ENCODE data around the gene MORN4.

Gene MORN4

GRCh38 chr10:97640174-97640867 lies 7.0 kb upstream of the MORN4 start, which contains the start of gene PI4K2A (continued):
- TF ChIP-seq, protein P1, sequence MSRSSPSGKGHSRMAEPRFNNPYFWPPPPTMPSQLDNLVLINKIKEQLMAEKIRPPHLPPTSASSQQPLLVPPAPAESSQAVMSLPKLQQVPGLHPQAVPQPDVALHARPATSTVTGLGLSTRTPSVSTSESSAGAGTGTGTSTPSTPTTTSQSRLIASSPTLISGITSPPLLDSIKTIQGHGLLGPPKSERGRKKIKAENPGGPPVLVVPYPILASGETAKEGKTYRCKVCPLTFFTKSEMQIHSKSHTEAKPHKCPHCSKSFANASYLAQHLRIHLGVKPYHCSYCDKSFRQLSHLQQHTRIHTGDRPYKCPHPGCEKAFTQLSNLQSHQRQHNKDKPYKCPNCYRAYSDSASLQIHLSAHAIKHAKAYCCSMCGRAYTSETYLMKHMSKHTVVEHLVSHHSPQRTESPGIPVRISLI (tag by site-specific recombination; IDR thresholded peaks at IDR 0.05), result no peak
- TF ChIP-seq ZNF596 (tag by site-specific recombination; IDR thresholded peaks at IDR 0.05), result no peak
- TF ChIP-seq ELK4 (IDR thresholded peaks at IDR 0.05; ENCODE audit: borderline replicate concordance, low read depth, low read length), result no peak
- TF ChIP-seq, protein P2, sequence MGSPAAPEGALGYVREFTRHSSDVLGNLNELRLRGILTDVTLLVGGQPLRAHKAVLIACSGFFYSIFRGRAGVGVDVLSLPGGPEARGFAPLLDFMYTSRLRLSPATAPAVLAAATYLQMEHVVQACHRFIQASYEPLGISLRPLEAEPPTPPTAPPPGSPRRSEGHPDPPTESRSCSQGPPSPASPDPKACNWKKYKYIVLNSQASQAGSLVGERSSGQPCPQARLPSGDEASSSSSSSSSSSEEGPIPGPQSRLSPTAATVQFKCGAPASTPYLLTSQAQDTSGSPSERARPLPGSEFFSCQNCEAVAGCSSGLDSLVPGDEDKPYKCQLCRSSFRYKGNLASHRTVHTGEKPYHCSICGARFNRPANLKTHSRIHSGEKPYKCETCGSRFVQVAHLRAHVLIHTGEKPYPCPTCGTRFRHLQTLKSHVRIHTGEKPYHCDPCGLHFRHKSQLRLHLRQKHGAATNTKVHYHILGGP (tag by site-specific recombination; IDR thresholded peaks at IDR 0.05), result no peak
- peak; percentile 89 for TF ChIP-seq SP3 (tag by site-specific recombination; IDR thresholded peaks at IDR 0.05)
- TF ChIP-seq SP7 (tag by site-specific recombination; IDR thresholded peaks at IDR 0.05), result peak; percentile 40; the same call in 1 of the 2 replicates
- TF ChIP-seq, protein P3, sequence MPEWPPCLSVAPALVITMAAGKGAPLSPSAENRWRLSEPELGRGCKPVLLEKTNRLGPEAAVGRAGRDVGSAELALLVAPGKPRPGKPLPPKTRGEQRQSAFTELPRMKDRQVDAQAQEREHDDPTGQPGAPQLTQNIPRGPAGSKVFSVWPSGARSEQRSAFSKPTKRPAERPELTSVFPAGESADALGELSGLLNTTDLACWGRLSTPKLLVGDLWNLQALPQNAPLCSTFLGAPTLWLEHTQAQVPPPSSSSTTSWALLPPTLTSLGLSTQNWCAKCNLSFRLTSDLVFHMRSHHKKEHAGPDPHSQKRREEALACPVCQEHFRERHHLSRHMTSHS (tag by site-specific recombination; IDR thresholded peaks at IDR 0.05), result no peak
- TF ChIP-seq, protein P4, sequence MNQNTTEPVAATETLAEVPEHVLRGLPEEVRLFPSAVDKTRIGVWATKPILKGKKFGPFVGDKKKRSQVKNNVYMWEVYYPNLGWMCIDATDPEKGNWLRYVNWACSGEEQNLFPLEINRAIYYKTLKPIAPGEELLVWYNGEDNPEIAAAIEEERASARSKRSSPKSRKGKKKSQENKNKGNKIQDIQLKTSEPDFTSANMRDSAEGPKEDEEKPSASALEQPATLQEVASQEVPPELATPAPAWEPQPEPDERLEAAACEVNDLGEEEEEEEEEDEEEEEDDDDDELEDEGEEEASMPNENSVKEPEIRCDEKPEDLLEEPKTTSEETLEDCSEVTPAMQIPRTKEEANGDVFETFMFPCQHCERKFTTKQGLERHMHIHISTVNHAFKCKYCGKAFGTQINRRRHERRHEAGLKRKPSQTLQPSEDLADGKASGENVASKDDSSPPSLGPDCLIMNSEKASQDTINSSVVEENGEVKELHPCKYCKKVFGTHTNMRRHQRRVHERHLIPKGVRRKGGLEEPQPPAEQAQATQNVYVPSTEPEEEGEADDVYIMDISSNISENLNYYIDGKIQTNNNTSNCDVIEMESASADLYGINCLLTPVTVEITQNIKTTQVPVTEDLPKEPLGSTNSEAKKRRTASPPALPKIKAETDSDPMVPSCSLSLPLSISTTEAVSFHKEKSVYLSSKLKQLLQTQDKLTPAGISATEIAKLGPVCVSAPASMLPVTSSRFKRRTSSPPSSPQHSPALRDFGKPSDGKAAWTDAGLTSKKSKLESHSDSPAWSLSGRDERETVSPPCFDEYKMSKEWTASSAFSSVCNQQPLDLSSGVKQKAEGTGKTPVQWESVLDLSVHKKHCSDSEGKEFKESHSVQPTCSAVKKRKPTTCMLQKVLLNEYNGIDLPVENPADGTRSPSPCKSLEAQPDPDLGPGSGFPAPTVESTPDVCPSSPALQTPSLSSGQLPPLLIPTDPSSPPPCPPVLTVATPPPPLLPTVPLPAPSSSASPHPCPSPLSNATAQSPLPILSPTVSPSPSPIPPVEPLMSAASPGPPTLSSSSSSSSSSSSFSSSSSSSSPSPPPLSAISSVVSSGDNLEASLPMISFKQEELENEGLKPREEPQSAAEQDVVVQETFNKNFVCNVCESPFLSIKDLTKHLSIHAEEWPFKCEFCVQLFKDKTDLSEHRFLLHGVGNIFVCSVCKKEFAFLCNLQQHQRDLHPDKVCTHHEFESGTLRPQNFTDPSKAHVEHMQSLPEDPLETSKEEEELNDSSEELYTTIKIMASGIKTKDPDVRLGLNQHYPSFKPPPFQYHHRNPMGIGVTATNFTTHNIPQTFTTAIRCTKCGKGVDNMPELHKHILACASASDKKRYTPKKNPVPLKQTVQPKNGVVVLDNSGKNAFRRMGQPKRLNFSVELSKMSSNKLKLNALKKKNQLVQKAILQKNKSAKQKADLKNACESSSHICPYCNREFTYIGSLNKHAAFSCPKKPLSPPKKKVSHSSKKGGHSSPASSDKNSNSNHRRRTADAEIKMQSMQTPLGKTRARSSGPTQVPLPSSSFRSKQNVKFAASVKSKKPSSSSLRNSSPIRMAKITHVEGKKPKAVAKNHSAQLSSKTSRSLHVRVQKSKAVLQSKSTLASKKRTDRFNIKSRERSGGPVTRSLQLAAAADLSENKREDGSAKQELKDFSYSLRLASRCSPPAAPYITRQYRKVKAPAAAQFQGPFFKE (tag by site-specific recombination; IDR thresholded peaks at IDR 0.05; ENCODE audit: borderline replicate concordance), result no peak
- TF ChIP-seq KLF10 (tag by site-specific recombination; IDR thresholded peaks at IDR 0.05), result peak; percentile 73; the same call in 1 of the 2 replicates
- no peak for TF ChIP-seq ZNF549 (tag by site-specific recombination; IDR thresholded peaks at IDR 0.05)
- 0 out of 2 replicates have a peak, but pooled peaks have one; percentile 18 for TF ChIP-seq ZBTB8A (tag by site-specific recombination; IDR thresholded peaks at IDR 0.05)
- TF ChIP-seq ZFHX2 (tag by site-specific recombination; conservative IDR thresholded peaks at IDR 0.05), result peak; percentile 87
- TF ChIP-seq TRIM28 (IDR thresholded peaks at IDR 0.05; ENCODE audit: borderline replicate concordance, low read length), result peak; percentile 17; the same call in 1 of the 2 replicates
- peak; percentile 64 for TF ChIP-seq ZNF335 (tag by site-specific recombination; conservative IDR thresholded peaks at IDR 0.05)
- TF ChIP-seq KLF7 (tag by site-specific recombination; IDR thresholded peaks at IDR 0.05; ENCODE audit: borderline replicate concordance), result no peak
- TF ChIP-seq OSR2 (tag by site-specific recombination; IDR thresholded peaks at IDR 0.05), result 0 out of 2 replicates have a peak, but pooled peaks have one; percentile 23
- peak; percentile 97 for TF ChIP-seq KLF9 (tag by site-specific recombination; IDR thresholded peaks at IDR 0.05; ENCODE audit: low read depth)
- no peak for TF ChIP-seq ZNF10 (tag by site-specific recombination; IDR thresholded peaks at IDR 0.05)
- no peak for TF ChIP-seq PRDM1 (tag by site-specific recombination; IDR thresholded peaks at IDR 0.05)
- no peak for TF ChIP-seq ZNF701 (tag by site-specific recombination; IDR thresholded peaks at IDR 0.05)
- TF ChIP-seq ZSCAN16 (tag by site-specific recombination; IDR thresholded peaks at IDR 0.05), result no peak
- no peak for TF ChIP-seq ZNF292 (tag by site-specific recombination; IDR thresholded peaks at IDR 0.05; ENCODE audit: borderline replicate concordance, low read depth)
- TF ChIP-seq ZNF560 (tag by site-specific recombination; IDR thresholded peaks at IDR 0.05; ENCODE audit: borderline replicate concordance), result no peak
- no peak for TF ChIP-seq TCF7L2 (IDR thresholded peaks at IDR 0.05; ENCODE audit: borderline replicate concordance, low read depth, low read length)
- TF ChIP-seq ZNF670 (tag by site-specific recombination; IDR thresholded peaks at IDR 0.05; ENCODE audit: low read depth), result no peak
- no peak for TF ChIP-seq GLI2 (tag by site-specific recombination; IDR thresholded peaks at IDR 0.05; ENCODE audit: borderline replicate concordance, low read depth)
- no peak for TF ChIP-seq ZNF404 (tag by site-specific recombination; IDR thresholded peaks at IDR 0.05)
- no peak for TF ChIP-seq ZSCAN18 (tag by site-specific recombination; IDR thresholded peaks at IDR 0.05)
- TF ChIP-seq ZNF416 (tag by site-specific recombination; IDR thresholded peaks at IDR 0.05), result no peak
